GM13976 (cell line): ENCODE results near the gene BIN1.

Source experiments
- DNase-seq: peaks from one replicate; pipeline ENCODE4 v3.0.0; 2012; ENCODE audit warnings: low spot score
- CTCF ChIP-seq: IDR thresholded peaks from 2 replicates; pipeline ENCODE4 v1.5.1; 2012; ENCODE audit warnings: borderline replicate concordance, mild to moderate bottlenecking; ENCODE audit not compliant: insufficient read depth; ENCODE audit errors: extremely low read depth, missing control alignments, control extremely low read depth
- in situ Hi-C: fragments of 300-500 bp; cut with MboI; formaldehyde crosslinking; loops from one replicate; pipeline ENCODE4 v1.12.0; 2022; ENCODE audit warnings: low sequenced_read_pairs, mixed read lengths, inconsistent platforms; ENCODE audit not compliant: unreplicated experiment

The BIN1 gene

DNA sequence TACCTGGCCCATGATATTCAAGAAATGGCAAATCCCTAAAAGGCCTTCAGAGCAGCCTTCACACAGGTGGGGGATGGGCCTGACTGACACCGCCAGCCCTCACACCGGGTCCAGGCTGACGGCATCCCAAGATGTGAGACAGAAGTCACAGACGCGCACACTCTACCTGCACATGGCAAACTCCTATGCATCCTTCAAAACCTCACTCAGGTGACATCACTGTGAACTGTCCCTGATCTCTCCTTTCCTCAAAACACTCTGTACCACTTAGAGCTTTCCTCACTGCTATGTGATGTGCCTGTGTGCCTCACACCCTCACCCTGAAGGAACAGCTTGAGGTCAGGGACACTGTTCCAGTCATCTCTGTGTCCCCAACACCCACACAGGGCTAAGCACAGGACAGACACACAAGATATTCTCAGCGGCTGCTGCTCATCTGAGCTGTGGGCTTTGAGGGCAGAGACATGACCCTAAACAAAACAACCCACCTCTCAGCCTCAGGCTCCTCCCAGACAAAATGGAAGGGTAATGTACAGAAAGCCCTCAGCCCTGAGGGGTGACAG, 27.5 kb downstream of the BIN1 start:
- in situ Hi-C loops = no loop called here
- TF ChIP-seq CTCF = no peak

DNA sequence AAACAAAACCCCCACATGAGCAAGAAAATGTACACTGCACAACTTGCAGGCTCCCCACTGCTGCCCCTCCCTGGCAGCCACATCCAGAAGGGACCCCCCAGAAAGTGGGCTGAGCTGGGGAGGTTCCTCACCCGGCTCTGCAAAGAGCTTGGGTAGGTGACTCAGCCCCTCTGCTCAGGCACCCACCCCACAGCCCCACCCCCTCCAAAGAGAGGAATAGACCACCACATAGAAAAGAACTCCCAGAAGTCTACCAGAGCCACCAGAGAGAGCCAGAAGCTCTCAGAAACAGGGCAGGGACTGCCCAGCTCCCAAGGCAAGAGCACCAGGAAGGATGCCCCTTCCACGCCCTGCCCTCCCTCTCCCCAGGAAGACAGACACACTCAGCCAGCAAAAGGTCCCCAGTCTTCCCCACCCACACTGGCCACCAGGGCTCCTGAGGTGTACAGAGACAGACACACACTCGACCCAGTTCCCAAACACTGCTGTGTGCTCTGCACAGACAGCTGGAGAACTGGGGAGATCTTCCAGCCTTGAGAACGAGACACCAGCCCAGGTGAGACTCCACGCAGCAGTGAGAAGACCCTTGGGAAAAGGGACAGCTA, 28.2 kb downstream of the BIN1 start:
- in situ Hi-C loops = no loop called here
- TF ChIP-seq CTCF = no peak
- no peak for DNase-seq

More for the DNA sequence above, 27.5 kb downstream of the BIN1 start:
- no peak for DNase-seq

DNA sequence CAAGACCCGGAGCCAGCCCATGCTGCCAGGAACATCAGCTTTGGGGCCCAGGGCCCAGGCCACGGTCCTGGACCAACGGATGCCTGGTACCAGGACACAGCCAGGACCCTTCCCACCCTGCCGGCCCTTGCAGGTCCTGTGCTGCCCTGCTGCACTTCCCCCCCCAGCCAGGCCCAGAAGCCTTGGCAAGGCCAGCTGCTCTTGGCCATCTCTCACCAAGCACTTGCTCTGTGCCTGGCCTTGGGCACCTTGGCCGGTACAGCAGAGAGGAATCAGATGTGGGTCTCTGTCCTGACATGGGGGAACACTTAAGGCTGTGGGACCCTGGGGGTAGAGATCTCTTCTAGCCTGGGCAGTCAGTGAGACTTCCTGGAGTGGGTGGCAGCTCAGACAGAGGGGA, 28.9 kb downstream of the BIN1 start:
- no peak for DNase-seq
- TF ChIP-seq CTCF = no peak
- in situ Hi-C loops = no loop called here

DNA sequence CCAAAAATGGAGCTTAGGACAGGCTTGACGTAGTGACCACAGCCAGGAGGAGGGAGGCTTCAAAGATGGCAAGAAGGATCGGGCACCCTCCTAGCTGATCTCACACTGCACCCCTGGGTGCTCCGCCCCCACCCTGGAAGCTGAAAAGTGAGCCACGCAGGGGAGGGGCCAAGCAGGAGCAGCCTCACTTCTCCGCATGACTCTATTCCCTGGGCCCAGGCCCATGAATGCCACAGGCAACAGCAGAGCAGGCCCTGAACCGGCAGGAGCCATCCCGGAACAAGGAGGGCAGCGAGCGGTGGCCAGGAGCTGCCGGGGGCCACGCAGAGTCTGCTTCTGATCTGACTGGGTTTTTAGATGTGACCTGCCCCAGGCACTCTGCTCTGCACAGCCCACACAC, 30.0 kb downstream of the BIN1 start:
- in situ Hi-C loops = no loop called here
- TF ChIP-seq CTCF = no peak
- no peak for DNase-seq

- in situ Hi-C loops = no loop called here
- DNase-seq = no peak
- no peak for TF ChIP-seq CTCF
Measured at GRCh38 chr2:127076290-127076689, 30.7 kb downstream of the BIN1 start.

DNA sequence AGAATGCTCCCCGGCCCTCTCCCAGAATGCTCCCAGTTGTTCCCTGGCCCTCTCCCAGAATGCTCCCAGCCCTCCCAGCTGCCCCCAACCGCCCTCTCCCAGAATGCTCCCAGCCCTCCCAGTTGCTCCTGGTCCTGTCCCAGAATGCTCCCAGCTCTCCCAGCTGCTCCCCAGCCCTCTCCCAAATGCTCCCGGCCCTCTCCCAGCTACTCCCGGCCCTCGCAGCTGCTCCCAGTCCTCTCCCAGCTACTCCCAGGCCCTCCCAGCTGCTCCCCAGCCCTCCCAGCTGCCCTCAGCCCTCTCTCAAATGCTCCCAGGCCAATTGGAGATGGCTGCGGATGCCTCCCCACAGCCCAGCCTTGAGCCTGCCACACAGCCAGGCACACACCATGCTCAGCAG, 31.1 kb downstream of the BIN1 start:
- in situ Hi-C loops = no loop called here
- no peak for TF ChIP-seq CTCF

More for the DNA sequence above, 31.1 kb downstream of the BIN1 start:
- DNase-seq = no peak
